NCI-H2107 treated with DMSO at 0.1 percent for 48 hours (cell line): ENCODE measurements around the gene PPP1R1C.

Experiments
- DNase-seq: peaks from one replicate; lab custom pipeline; 2025; ENCODE audit not compliant: unreplicated experiment; lab: John Stamatoyannopoulos, UW

PPP1R1C gene

GRCh38 chr2:182103526-182103925 lies 117.9 kb downstream of the PPP1R1C start:
- no peak for DNase-seq

- DNase-seq, result no peak
Observed at GRCh38 chr2:182110347-182110746, 124.7 kb downstream of the PPP1R1C start.

- no peak for DNase-seq
Observed at GRCh38 chr2:182113334-182113733, 127.7 kb downstream of the PPP1R1C start.

- no peak for DNase-seq
Observed at GRCh38 chr2:182115258-182115657, 129.6 kb downstream of the PPP1R1C start.

- DNase-seq, result no peak
Observed at GRCh38 chr2:182116774-182117173, 131.1 kb downstream of the PPP1R1C start.

- no peak for DNase-seq
Observed at GRCh38 chr2:182117196-182117595, 131.5 kb downstream of the PPP1R1C start.

- DNase-seq, result no peak
Observed at GRCh38 chr2:182128821-182129707, 143.4 kb downstream of the PPP1R1C start.

- DNase-seq, result no peak
Observed at GRCh38 chr2:182132605-182133004, 147.0 kb downstream of the PPP1R1C start.

- no peak for DNase-seq
Observed at GRCh38 chr2:182133195-182133891, 147.7 kb downstream of the PPP1R1C start.

- no peak for DNase-seq
Observed at GRCh38 chr2:182134201-182134600, 148.5 kb downstream of the PPP1R1C start.

- no peak for DNase-seq
Observed at GRCh38 chr2:182142062-182142461, 156.4 kb downstream of the PPP1R1C start.

- no peak for DNase-seq
Observed at GRCh38 chr2:182144041-182144775, 158.6 kb downstream of the PPP1R1C start.

GRCh38 chr2:182144776-182145165 lies 159.1 kb downstream of the PPP1R1C start:
- no peak for DNase-seq

- no peak for DNase-seq
Observed at GRCh38 chr2:182148344-182148743, 162.7 kb downstream of the PPP1R1C start.

GRCh38 chr2:182163878-182164277 lies 178.2 kb downstream of the PPP1R1C start:
- no peak for DNase-seq

GRCh38 chr2:182164686-182165085 lies 179.0 kb downstream of the PPP1R1C start:
- no peak for DNase-seq

GRCh38 chr2:182165202-182165601 lies 179.5 kb downstream of the PPP1R1C start:
- no peak for DNase-seq

- DNase-seq, result no peak
Observed at GRCh38 chr2:182166406-182166805, 180.8 kb downstream of the PPP1R1C start.

- DNase-seq, result no peak
Observed at GRCh38 chr2:182166841-182167240, 181.2 kb downstream of the PPP1R1C start.
